HG03196 (cell line): ENCODE measurements around the gene CCDC192.
"Not testable (repeated sequence)": the region's sequence is repeated elsewhere in the genome, so short reads cannot be mapped to it uniquely, and the experiment has no call there.

Experiments used
- ATAC-seq: cut with Tn5 transposase; IDR thresholded peaks from one replicate; pipeline ENCODE4 v1.9.1; 2021; ENCODE audit not compliant: unreplicated experiment

The CCDC192 gene

GRCh38 chr5:127697894-127698600, 5.1 kb upstream of the CCDC192 start:
- ATAC-seq: no peak

GRCh38 chr5:127699416-127699815, 3.8 kb upstream of the CCDC192 start:
- no peak for ATAC-seq

GRCh38 chr5:127700237-127700766, 2.9 kb upstream of the CCDC192 start:
- ATAC-seq: no peak

- no peak for ATAC-seq
Observed at GRCh38 chr5:127702434-127702833, 757 bp upstream of the CCDC192 start.

- ATAC-seq: peak; percentile 55
Observed at GRCh38 chr5:127705120-127705892, 2.1 kb downstream of the CCDC192 start.

GRCh38 chr5:127706691-127707090, 3.5 kb downstream of the CCDC192 start:
- no peak for ATAC-seq

GRCh38 chr5:127707209-127707608, 4.0 kb downstream of the CCDC192 start:
- no peak for ATAC-seq

GRCh38 chr5:127713083-127713482, 9.9 kb downstream of the CCDC192 start:
- ATAC-seq: not testable (repeated sequence)

GRCh38 chr5:127718181-127718580, 15.0 kb downstream of the CCDC192 start:
- no peak for ATAC-seq

GRCh38 chr5:127723571-127723970, 20.4 kb downstream of the CCDC192 start:
- no peak for ATAC-seq

- no peak for ATAC-seq
Observed at GRCh38 chr5:127725673-127726072, 22.5 kb downstream of the CCDC192 start.

GRCh38 chr5:127732963-127733362, 29.8 kb downstream of the CCDC192 start:
- no peak for ATAC-seq

GRCh38 chr5:127739348-127739747, 36.2 kb downstream of the CCDC192 start:
- ATAC-seq: not testable (repeated sequence)

- no peak for ATAC-seq
Observed at GRCh38 chr5:127739807-127740384, 36.7 kb downstream of the CCDC192 start.

- no peak for ATAC-seq
Observed at GRCh38 chr5:127741412-127741811, 38.2 kb downstream of the CCDC192 start.

- no peak for ATAC-seq
Observed at GRCh38 chr5:127744241-127744640, 41.0 kb downstream of the CCDC192 start.

GRCh38 chr5:127746756-127747155, 43.6 kb downstream of the CCDC192 start:
- ATAC-seq: no peak

GRCh38 chr5:127752503-127753265, 49.5 kb downstream of the CCDC192 start:
- not testable (repeated sequence) for ATAC-seq

- ATAC-seq: no peak
Observed at GRCh38 chr5:127754259-127754658, 51.1 kb downstream of the CCDC192 start.

GRCh38 chr5:127754706-127755105, 51.5 kb downstream of the CCDC192 start:
- no peak for ATAC-seq

- ATAC-seq: peak; percentile 82
Observed at GRCh38 chr5:127757576-127757975, 54.4 kb downstream of the CCDC192 start.
